Spleen (tissue), 7 donors: ENCODE measurements around the gene MYL4.
A peak's percentile ranks its signal among the peaks of the same experiment; 100 is the strongest.

Experiments used
- CTCF ChIP-seq, 11 experiments: fragments of 200-600 bp in 7 of 11; fragments of 450-650 bp in 4 of 11; sonication (generic) in 4 of 11; IDR thresholded peaks in 8 of 11; conservative IDR thresholded peaks in 3 of 11; 1 replicate in 7 of 11; 2 replicates in 4 of 11; pipeline versions ENCODE4 v1.4.0 to v1.8.0; 2016 to 2021; ENCODE audit warnings: antibody characterized with exemption in 11 of 11, inconsistent platforms in 4 of 11, mild to moderate bottlenecking in 1 of 11
- POLR2A ChIP-seq, 3 donors: fragments of 450-650 bp; IDR thresholded peaks; one replicate each; pipeline ENCODE4 v1.5.1; 2017; ENCODE audit warnings: antibody characterized with exemption in 3 of 3, mild to moderate bottlenecking in 1 of 3
- POLR2AphosphoS5 ChIP-seq, 3 donors: sonication (generic); formaldehyde crosslinking; IDR thresholded peaks; one replicate each; pipeline ENCODE4 v1.5.1; 2017; ENCODE audit warnings: antibody characterized with exemption in 3 of 3
- donor health status: DM: no; HTN: no; CAD: no; lungs with moderate emphysema.
- donor health status: DM: no; HTN: no; CAD: no.
- donor health status: DM: no; HTN: no; CAD: no.

- TF ChIP-seq CTCF (IDR thresholded peaks at IDR 0.05 in 8 of 11, conservative IDR thresholded peaks at IDR 0.05 in 3 of 11) (no peak), POLR2A (IDR thresholded peaks at IDR 0.05) (no peak), POLR2AphosphoS5 (IDR thresholded peaks at IDR 0.05) (peak in 1 of 3 donors; percentile 42)
Measured at GRCh38 chr17:47239967-47240651, 31.0 kb downstream of the MYL4 start.
